ENCODE results near the gene COQ8B.

The COQ8B gene

DNA sequence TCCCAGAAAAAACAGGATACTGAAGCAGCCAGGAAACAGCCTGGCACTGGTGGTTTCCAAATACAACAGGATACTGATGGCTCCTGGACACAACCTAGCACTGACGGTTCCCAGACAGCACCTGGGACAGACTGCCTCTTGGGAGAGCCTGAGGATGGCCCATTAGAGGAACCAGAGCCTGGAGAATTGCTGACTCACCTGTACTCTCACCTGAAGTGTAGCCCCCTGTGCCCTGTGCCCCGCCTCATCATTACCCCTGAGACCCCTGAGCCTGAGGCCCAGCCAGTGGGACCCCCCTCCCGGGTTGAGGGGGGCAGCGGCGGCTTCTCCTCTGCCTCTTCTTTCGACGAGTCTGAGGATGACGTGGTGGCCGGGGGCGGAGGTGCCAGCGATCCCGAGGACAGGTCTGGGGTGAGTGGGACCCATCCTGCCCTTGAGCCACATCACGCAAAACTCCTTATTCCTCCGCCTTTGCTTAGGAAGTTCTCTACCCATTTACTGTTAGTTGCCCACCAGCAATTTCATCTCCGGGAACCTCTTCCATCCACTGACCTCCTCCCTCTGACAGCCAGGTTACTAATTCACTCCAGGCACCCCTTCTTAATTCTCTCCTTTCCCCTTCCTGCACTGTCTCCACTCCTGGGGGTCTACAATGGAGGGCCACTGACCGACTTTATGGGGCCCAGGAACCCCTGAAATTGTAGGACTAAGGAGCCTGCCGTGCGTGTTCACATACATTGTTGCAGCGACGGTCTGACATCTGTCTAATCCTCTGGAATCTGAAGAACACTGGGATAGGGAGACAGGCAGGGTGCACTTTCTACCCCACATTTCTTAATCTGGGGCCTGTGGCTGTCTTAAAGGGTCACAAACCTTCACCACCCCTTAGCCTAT lies 1.4 kb upstream of the COQ8B start:
- no peak for DNase-seq (ENCODE audit: low spot score)

GRCh38 chr19:40717325-40717879 lies 716 bp upstream of the COQ8B start:
- DNase-seq (ENCODE audit: low spot score) = no peak

DNA sequence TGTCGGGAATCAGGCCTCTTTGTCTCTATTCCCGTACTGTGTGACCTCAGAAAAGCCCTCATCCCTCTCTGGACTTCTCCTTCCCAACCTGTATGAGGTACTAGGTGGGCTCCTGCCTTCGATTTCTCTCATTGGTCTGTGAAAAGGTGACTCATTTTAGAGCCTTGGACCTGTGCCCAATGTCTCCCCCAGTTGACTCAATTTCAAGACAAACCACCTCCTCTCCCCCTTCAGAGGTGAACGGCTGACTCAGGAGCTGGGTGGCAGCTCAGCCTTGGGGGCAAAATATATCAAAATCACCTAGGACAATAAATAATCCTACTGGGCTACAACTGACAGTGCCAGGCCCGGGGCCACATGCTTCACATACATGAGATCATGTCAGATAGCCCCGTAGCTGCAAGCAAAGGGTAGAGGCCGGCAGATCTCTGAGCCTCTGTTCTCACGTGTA lies 630 bp downstream of the COQ8B start:
- DNase-seq (ENCODE audit: low spot score) = peak; percentile 72

- DNase-seq (ENCODE audit: low spot score) = peak; percentile 96
Measured at GRCh38 chr19:40714441-40715299, 2.0 kb downstream of the COQ8B start.

DNA sequence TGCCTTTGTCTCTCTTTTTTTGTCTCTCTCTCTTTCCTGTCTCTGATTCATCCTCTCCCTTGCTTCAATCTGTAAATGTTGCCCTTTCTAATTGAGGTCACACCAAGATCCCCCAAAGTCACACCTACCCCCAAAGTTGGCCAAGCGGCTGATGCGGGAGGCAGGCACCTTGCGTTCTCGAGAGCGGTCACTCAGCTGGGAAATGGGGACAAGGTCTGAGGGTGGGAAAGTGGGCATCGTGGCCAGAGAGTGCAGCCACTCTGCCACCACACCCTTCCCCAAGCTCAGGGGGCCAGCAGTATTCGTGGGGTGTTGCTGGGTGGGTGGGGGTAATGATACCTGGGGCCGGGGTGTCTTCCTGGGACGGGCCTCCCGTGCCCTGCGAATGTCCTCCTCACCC lies 2.7 kb downstream of the COQ8B start:
- DNase-seq (ENCODE audit: low spot score) = no peak

GRCh38 chr19:40709817-40710216 lies 6.9 kb downstream of the COQ8B start:
- no peak for DNase-seq (ENCODE audit: low spot score)

DNA sequence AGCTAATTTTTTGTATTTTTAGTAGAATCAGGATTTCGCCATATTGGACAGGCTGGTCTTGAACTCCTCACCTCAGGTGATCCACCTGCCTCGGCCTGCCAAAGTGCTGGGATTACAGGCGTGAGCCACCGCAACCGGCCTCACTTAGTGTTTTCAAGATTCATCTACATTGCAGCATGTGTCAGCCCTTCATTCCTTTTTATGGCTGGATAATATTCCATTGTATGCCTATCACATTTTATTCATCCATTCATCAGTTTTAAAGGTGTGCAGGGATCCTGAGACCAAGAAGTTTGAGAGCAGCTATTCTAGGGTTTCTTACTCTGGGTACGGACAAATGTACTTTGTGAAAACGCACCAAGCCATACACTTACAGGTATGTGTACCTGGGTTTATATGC lies 9.1 kb downstream of the COQ8B start:
- no peak for DNase-seq (ENCODE audit: low spot score)

GRCh38 chr19:40705950-40706619 lies 10.6 kb downstream of the COQ8B start:
- DNase-seq (ENCODE audit: low spot score) = no peak

DNA sequence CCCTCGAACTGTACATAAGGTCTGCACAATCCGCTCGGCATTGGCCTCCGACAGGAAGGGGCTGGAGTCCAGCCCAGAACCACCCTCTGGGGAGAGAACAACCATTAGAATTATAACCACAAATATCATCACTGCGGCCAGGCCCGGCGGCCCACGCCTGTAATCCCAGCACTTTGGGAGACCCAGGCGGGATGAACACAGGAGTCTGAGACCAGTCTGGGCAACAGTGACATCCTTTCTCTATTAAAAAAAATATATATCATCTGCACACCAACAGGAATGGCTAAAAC lies 11.4 kb downstream of the COQ8B start:
- no peak for DNase-seq (ENCODE audit: low spot score)

DNA sequence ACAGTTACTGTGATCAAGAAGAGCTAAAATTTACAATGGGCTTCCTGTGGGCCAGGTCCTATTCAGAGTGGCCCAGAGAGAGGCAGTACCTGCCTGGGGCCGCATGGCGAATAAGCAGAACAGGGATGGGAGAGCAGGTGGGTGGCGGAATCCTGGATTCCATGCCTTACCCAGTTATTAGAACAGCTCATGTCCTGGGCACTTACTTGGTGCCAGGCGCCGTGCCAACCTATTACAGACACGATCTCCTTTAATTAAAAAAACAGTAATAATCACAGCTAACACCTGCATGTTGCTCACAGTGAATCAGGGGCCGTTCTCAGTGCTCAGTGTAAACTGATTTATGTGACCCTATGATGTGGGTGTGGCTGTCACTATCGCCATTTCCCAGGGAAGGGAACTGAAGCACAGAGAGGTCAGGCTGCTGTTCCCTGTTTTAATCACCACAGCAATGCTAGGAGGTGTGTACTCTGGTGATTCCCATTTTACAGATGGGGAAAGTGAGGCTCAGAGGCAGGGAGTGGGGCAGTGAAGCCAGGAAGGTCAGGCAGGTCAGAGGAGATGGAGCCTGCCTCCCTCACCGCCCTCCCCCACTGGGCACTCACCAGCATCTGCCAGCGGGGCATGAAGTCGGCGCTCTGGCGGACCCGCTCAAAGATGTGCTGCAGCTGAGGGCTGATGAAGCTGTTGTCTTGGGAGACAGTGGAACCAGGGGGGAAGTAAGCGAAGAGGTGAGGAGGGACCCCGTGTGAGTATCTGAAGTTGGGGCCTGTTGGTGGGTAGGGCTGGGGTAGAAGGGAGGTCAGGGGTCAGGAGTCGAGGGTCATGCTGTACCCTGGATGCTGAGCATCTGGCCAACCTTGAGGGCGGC lies 12.0 kb downstream of the COQ8B start:
- no peak for DNase-seq (ENCODE audit: low spot score)

GRCh38 chr19:40703029-40703755 lies 13.5 kb downstream of the COQ8B start:
- no peak for DNase-seq (ENCODE audit: low spot score)

DNA sequence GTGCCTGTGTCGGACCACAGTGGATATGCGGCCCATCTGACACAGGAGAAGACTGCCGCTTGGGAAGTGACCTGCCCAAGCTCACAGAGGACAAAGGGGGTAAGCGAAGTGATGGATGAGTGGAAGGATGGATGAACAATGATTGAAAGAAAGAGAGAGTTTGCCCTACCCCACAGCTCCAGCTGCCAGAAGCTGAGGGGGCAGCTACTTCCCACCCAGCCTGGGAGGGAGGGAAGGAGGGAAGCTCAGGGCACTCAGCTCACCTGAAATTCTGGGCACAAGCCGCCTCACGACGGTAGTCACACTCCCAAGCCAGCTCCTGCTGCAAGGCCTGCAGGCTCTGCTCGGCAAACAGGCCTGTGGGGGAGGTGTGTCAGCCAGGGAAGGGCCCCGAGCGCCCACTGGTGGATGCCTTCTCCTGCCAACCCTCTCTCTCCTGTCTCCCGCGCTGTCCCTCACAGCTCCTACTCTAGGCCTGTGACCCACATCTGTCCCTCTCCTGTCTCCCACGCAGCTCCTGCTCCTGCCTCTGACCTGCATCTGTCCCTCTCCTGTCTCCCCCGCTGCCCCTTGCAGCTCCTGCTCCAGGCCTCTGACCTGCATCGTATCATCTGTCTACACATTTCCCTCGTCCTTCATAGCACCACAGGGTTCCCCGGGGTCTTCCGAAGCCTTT lies 14.2 kb downstream of the COQ8B start:
- no peak for DNase-seq (ENCODE audit: low spot score)

- DNase-seq (ENCODE audit: low spot score) = no peak
Measured at GRCh38 chr19:40701758-40702157, 14.9 kb downstream of the COQ8B start.

DNA sequence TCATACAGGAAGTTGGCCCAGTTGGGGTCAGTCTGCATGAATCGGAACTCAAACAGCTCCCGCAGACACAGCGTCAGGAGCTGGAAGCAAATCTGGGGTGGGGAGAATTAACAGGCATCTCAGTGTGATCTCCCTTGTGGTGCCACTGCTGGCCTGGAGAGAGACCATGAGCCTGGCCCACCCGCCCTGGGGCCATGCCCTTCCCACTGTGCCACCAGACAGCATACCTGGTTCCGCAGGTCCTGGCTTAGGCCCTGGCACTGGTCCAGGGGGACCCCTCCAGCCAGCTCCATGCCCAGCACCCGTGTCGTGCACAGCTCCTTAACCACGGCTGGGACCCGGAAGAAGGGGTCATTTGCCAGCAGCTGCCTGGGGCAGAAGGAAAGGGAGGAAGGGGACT lies 16.6 kb downstream of the COQ8B start:
- no peak for DNase-seq (ENCODE audit: low spot score)

- DNase-seq (ENCODE audit: low spot score) = no peak
Measured at GRCh38 chr19:40697007-40697406, 19.7 kb downstream of the COQ8B start.

GRCh38 chr19:40695881-40696280 lies 20.8 kb downstream of the COQ8B start:
- DNase-seq (ENCODE audit: low spot score) = no peak

GRCh38 chr19:40693896-40694295 lies 22.8 kb downstream of the COQ8B start:
- DNase-seq (ENCODE audit: low spot score) = no peak

GRCh38 chr19:40693150-40693788 lies 23.4 kb downstream of the COQ8B start:
- no peak for DNase-seq (ENCODE audit: low spot score)

DNA sequence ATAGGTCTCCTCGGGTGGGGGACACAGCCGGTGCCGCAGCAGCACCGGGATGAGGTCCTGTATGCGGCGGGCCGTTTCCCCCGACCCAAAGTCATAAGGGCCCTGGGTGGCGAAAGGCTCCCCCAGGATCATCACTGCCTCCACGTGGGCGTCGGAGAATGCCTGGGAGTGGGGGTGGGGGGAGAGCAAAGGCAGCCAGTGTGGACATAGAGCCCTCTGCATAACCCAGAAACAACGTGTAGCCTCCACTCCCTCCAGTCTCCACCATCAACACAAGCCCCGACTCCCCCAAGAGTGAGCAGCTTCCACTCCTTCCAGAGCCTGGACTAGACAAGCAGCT lies 24.5 kb downstream of the COQ8B start:
- DNase-seq (ENCODE audit: low spot score) = no peak

Measured in hepatic stellate cell (primary cell).